Measurements from ENCODE around the gene NKX6-2. TPM values are rescaled to one million over a fixed set of nuclear protein-coding genes. Genes with fewer than 3 reads are reported as not detected.

The NKX6-2 gene
- total RNA-seq, 2 experiments from 2014 or later, result not detected

GRCh38 chr10:132765435-132765834 lies 20.5 kb downstream of the NKX6-2 start:
- peaks cover 22% of the 10 kb centered on the region for H3K36me3 Mint-ChIP-seq (ENCODE audit: low read depth)
- ChIA-PET POLR2A (no interaction called here), CTCF (no interaction called here)
- H3K4me3 Mint-ChIP-seq, result no peak overlapping the region
- TF ChIP-seq CTCF (IDR thresholded peaks at IDR 0.05), result no peak
- intact Hi-C loops (cut with DNase I, micrococcal nuclease), result no loop called here
- no peak overlapping the region for H3K27ac ChIP-seq (ENCODE audit: low read depth in 1 of 2, low read length in 2 of 2)
- peaks cover 10% of the 10 kb centered on the region for H3K4me1 Mint-ChIP-seq (ENCODE audit: low read depth)
- H3K27me3 ChIP-seq (ENCODE audit: control insufficient read depth in 1 of 2, insufficient read depth in 2 of 2, low read length in 2 of 2), result no peaks in the 10 kb centered on the region
- no peaks in the 10 kb centered on the region for H3K9me3 Mint-ChIP-seq
- H3K27me3 Mint-ChIP-seq, result no peaks in the 10 kb centered on the region
- no peak for DNase-seq
- H3K4me3 ChIP-seq (ENCODE audit: low read length), result no peak overlapping the region
- H3K27ac Mint-ChIP-seq, result no peak overlapping the region
- ATAC-seq (ENCODE audit: poor library complexity), result no peak
- peaks cover 12% of the 10 kb centered on the region for H3K36me3 ChIP-seq (ENCODE audit: insufficient read depth, low read length)
- H3K9me3 ChIP-seq (ENCODE audit: control insufficient read depth in 1 of 2, insufficient read depth in 1 of 2, low read length in 2 of 2), result peaks cover 0 to 28% of the 10 kb centered on the region in 2 experiments
- peaks cover 4% of the 10 kb centered on the region for H3K4me1 ChIP-seq (ENCODE audit: insufficient read depth, low read length)

- Mint-ChIP-seq H3K36me3 (ENCODE audit: low read depth) (peaks cover 20% of the 10 kb centered on the region), H3K9me3 (no peaks in the 10 kb centered on the region), H3K4me1 (ENCODE audit: low read depth) (peaks cover 10% of the 10 kb centered on the region), H3K27me3 (no peaks in the 10 kb centered on the region), H3K4me3 (no peak overlapping the region), H3K27ac (no peak overlapping the region)
- H3K4me1 ChIP-seq (ENCODE audit: insufficient read depth, low read length), result peaks cover 4% of the 10 kb centered on the region
- H3K27me3 ChIP-seq (ENCODE audit: control insufficient read depth in 1 of 2, insufficient read depth in 2 of 2, low read length in 2 of 2), result no peaks in the 10 kb centered on the region
- ATAC-seq (ENCODE audit: poor library complexity) (no peak), DNase-seq (no peak)
- ChIA-PET CTCF (no interaction called here), POLR2A (no interaction called here)
- intact Hi-C loops (cut with DNase I, micrococcal nuclease), result no loop called here
- peaks cover 13% of the 10 kb centered on the region for H3K36me3 ChIP-seq (ENCODE audit: insufficient read depth, low read length)
- no peak for TF ChIP-seq CTCF (IDR thresholded peaks at IDR 0.05)
- no peak overlapping the region for H3K27ac ChIP-seq (ENCODE audit: low read depth in 1 of 2, low read length in 2 of 2)
- peaks cover 0 to 23% of the 10 kb centered on the region in 2 experiments for H3K9me3 ChIP-seq (ENCODE audit: control insufficient read depth in 1 of 2, insufficient read depth in 1 of 2, low read length in 2 of 2)
- H3K4me3 ChIP-seq (ENCODE audit: low read length), result no peak overlapping the region
Measured at GRCh38 chr10:132764108-132764507, 21.8 kb downstream of the NKX6-2 start.

- Histone ChIP-seq H3K9me3 (ENCODE audit: control insufficient read depth in 1 of 2, insufficient read depth in 1 of 2, low read length in 2 of 2) (peaks cover 0 to 18% of the 10 kb centered on the region in 2 experiments), H3K27ac (ENCODE audit: low read depth in 1 of 2, low read length in 2 of 2) (no peak overlapping the region), H3K4me1 (ENCODE audit: insufficient read depth, low read length) (peaks cover 4% of the 10 kb centered on the region), H3K4me3 (ENCODE audit: low read length) (no peak overlapping the region), H3K27me3 (ENCODE audit: control insufficient read depth in 1 of 2, insufficient read depth in 2 of 2, low read length in 2 of 2) (no peaks in the 10 kb centered on the region), H3K36me3 (ENCODE audit: insufficient read depth, low read length) (peaks cover 13% of the 10 kb centered on the region)
- intact Hi-C loops (cut with DNase I, micrococcal nuclease), result no loop called here
- ChIA-PET CTCF (no interaction called here), POLR2A (no interaction called here)
- ATAC-seq (ENCODE audit: poor library complexity) (no peak), DNase-seq (no peak)
- no peak overlapping the region for H3K4me3 Mint-ChIP-seq
- no peak for TF ChIP-seq CTCF (IDR thresholded peaks at IDR 0.05)
- H3K9me3 Mint-ChIP-seq, result no peaks in the 10 kb centered on the region
- peaks cover 14% of the 10 kb centered on the region for H3K36me3 Mint-ChIP-seq (ENCODE audit: low read depth)
- H3K4me1 Mint-ChIP-seq (ENCODE audit: low read depth), result peaks cover 10% of the 10 kb centered on the region
- H3K27ac Mint-ChIP-seq, result no peak overlapping the region
- no peaks in the 10 kb centered on the region for H3K27me3 Mint-ChIP-seq
Measured at GRCh38 chr10:132763545-132763944, 22.4 kb downstream of the NKX6-2 start.
